ENCODE measurements around the gene CHST9. TPM values are rescaled to one million over a fixed set of nuclear protein-coding genes. Genes with fewer than 3 reads are reported as not detected.

The CHST9 gene
- under 0.01 and 0.85 TPM in 2 replicates for total RNA-seq

GRCh38 chr18:27185025-27185763, at the start of gene CHST9:
CHST9 (minus strand) TSS chr18:27185308; CDS start chr18:27142809, 42,499 bp downstream.

GRCh38 chr18:26865557-26865956, 319.6 kb downstream of the CHST9 start, which contains the start of gene AQP4:
AQP4 (minus strand) TSS chr18:26865707; CDS start chr18:26865689, 18 bp downstream.

Data from nasal cavity respiratory epithelium epithelial cell of viscerocranial mucosa (primary cell).